HG02884 (cell line): Measurements from ENCODE around the gene P4HA2.

Experiments used
- ATAC-seq: cut with Tn5 transposase; IDR thresholded peaks from one replicate; pipeline ENCODE4 v1.9.1; 2021; ENCODE audit warnings: mild to moderate bottlenecking, moderate library complexity; ENCODE audit not compliant: unreplicated experiment

Gene P4HA2

DNA sequence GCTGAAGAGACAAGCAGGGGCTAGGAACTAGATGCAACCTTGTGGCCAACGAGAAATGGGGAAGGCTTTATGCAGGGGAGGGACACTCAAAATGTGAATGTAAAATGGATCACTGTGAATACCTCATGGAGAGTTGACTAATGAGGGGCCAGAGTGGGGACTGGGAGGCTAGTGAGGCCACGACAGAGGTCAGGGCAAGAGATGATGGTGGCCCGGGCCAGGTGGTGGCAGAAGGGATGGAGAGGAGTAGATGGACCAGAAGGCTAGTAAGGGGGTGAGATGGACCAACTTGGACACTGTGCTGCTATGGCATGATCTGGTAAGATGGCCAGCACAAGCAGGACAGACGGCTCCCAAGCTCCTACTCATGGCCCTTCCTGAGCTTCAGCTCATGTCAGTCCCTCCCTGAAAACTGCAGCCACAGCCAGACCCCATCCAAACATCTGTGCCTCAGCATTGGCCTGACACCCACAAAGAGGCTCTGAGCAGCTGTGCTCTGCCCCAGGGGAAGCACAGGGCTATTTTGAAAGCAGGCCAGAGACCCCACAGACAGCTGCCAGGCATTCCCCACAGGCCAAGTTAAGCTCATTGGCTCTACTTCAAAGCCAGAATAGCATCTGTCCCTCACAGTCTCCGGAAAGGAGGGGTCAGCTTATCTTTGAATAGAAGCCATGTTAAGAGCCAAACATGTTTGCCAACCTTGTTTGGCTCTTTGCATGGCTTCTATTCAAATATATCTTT is 22.1 kb downstream of the P4HA2 start:
- ATAC-seq: peak; percentile 46

DNA sequence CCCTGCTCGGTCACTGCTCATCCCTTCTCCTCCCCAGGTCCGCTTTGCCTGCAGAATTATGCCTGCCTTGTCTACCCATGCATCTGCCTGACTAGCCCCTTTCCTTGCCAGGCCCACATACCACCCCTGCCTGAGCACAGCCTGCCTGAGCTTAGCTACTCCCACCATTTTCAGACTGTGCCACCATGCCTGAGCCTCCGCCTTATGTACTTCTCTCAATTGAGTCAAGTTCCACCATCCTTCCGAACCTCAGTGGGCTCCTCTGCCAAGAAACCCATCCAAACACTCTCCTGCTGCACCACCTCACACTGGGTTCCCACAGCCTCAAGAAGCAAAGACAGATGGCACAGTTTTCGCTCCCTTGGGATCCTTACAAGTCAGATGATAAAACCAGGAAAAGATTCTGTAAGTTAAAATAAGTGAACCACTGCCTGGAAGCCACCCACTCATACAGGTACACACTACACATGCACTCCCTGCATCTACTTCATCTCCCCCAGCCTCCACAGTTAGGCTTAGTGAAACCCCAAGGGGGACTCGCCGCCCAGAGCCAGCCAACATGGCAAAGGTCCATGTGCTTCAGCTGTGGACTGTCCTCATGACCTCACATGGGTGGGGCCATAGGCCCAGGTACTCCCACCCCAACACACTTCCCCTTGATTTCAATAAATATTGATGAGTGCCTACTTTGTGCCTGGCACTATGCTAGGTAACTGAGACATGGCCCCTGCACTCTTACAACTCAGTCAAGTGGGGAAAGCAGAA is 23.1 kb downstream of the P4HA2 start:
- ATAC-seq: no peak

DNA sequence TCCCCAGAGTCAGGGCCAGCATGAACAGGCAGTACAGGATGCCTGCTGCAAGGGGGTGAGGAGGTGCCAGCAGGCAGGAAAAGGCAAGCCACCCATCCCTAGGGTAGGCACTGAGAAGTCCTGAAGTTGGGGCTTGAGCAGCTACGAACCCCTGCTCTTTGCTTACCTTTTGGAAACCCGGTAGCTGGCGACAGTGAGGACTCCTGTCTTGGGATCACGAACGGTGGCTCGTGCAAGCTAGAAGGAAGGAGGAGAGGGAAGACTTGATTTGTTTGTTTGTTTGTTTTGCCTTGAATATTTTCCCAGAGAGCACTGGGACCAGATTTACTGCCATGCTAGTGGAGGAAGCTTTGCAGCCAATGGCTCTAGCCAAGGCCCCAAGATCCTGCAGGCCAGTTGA is 23.7 kb downstream of the P4HA2 start:
- no peak for ATAC-seq

DNA sequence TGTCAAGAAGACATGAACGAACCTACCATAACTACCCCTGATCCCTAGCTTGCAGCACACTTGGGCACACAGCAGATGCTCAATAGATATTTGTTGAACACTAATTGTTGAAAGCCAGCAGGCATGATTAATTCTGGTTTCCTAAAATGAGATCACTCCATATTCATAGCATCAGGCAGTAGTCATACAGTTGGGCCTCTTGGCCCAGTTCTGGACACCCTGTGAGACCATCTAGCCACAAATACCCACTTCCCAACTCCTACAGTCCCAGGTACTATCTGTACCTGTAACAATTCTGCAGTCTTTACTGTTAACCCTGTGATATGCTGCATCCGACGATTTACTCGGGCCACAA is 24.2 kb downstream of the P4HA2 start:
- ATAC-seq: peak; percentile 31

DNA sequence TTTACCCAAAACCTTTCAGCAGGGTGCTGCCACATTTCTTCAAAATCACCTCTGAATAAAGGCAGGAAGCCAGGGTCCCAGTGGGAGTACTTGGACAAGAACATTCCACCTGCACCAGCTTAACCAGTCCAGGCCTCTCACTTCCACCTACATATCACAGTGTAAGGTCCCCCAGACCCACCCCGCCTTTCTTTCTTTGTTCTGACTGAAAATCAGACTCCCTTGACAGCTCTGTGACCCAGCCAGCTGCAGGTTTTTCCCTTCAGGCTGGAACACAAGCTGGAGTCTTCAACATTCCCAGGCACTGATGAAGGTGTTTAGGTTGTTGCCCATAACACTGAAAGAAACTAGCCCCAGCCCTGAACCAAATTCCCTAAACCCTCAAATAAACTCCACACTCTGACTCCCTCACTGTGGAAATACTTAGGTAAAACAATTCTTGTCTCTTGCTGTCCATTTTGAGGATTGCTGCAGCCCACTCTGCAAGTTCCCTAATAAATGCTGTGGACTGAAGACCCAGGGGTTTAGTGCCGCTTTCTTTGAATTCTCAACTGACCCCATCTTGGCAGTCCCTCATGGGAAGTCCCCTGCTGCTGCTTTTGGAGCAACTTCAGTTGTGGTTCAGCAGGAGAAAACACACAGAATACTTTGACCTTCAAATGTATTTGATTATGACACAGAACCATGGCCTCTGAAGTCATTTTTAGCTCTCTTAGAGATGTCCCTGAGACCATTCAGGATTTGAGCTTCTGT is 24.8 kb downstream of the P4HA2 start:
- peak; percentile 23 for ATAC-seq

DNA sequence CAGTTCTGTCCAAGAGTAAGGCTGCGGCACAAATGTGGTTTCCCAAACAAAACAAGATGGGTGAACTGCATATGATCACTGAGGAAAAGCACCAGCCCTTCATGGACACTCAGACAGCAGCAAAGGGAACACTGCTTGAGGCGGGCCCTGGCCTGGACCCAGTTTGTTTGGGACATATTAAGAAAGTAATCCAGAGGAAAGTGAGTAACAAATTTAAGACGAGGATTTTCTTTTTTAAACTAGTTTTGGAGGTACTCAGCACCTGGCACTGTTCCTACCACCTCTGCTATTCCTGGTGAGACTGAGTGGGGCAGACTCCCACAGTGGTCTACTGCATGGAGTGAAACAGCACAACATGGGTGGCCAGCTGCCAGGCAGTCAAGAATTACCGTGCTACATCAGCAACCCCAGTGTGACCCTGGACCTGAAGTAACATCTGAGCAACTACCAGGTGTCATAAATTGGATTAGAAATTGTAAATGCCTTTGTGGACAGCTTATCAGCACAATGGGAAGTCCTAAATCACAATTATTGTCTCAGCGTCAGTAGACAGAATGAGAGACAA is 28.5 kb downstream of the P4HA2 start:
- no peak for ATAC-seq

DNA sequence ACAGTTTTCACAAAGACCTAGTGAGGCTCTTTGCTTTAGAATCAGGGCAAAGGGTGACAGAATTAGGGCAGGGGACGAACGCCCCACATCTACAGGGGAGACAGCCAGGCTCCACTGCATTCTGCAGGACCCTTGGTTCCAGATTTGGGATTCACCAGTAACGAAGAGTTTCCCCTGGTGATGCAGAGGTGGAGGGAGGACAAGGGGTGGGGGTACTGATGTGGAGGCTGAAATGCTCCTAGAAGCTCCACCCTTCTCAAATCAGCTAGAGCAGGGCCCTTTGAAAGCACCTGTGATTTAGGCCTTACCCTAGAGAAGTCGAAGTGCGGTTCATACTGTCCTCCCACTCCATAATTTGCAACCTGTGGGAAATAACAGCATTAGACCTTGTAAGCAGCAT is 29.1 kb downstream of the P4HA2 start:
- no peak for ATAC-seq

DNA sequence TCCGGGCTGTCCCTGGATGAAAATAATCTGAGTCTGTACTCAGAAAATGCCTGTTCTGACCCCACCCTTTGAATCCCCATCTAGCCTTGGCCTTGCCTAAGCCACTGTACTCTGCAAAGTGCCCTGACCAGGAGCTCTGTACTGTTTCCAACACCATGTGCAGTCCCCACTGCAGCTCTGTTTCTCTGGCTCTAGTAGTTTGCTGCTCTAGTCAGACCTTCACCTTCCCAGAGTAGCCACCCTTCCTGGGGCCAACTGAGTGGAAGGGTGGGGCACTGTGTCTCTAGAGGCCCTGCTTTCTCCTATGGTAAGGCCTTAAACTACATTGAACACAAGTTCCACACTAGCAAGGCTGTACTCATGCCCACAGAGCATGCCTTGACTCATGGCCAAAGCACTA is 31.9 kb downstream of the P4HA2 start:
- ATAC-seq: no peak

DNA sequence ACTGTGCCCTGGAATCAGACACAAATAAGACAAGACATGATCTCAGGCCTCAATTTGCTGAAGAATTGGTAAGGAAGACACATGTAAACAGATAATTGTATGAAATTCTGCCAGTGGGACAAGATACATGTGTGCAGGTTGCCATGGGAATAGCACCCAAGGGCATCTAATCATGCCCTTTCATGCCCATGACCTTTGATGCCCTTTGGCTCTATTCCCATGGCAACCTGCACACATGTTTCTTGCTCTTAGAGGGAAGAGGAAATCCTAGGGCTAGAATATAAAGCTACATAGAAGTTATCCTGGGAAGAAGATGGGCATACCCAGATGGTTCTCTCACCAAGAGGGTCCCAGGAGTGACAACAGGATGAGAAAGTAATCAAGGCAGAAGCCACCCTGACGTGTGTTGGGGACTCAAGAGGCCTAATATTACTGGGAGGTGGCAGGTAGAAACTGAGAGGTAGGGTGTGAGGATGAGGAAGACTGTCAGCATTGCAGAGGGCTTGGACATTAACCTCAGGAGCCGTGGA is 34.4 kb downstream of the P4HA2 start:
- ATAC-seq: no peak

DNA sequence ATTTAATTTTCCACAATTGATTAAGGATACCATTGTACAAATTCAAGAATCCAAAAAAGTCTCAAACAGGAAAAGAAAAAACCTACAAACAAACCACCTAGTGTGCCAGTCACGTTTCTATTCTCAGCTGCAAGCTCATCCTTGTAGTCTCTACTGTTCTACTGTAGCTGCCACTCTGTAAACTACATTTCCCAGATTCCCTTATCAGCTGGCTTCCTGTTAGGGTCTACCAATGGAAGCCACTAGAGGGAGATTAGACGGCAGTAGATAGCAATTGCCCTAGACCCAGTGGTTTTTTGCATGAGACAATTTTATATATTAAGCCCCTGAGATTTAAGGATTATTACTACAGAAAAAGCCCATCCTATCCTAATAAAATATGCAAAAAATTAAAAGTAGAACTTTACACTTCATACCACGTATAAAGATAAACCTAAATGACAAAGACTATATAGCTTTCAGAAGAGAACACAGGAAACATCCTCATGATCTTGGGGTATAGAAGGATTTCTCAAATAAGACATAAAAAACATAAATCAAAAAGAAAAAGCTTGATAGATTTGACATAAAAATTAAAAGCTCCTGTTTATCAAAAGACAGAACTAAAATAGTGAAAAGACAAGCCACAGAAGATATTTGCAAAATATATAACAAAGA is 37.4 kb downstream of the P4HA2 start:
- peak; percentile 75 for ATAC-seq

DNA sequence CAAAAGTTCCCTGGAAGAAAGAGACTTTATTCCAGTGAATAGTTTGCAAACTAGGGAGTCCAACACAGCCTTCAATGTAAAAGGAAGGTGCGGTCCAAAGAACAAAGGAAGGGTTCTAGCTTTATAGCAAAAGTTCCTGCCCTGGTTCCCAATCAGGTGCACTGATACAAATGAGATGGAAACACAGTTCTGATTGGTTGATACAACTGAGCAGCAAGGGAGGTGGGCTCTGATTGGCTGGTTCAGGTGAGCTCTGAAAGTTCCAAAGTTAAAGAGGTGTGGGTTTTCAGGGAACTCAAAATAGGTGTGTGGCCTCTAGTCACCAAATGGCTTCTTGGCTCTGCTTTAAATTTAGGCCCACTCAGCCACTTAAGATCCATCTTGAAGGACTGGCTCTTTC is 43.1 kb downstream of the P4HA2 start:
- no peak for ATAC-seq

DNA sequence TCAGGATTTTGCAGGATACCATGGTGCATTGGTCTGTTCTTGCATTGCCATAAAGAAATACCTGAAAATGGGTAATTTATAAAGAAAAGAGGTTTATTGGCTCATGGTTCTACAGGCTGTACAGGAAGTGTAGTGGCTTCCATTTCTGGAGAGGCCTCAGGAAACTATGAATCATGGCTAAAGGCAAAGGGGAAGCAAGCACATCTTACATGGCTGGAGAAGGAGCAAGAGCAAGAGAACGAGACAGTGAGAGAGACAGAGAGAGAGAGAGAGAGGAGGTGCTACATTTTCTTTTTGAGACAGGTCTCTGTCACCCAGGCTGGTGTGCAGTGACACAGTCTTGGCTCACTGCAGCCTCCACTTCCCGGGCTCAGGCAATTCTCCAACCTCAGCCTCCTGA is 43.9 kb downstream of the P4HA2 start:
- no peak for ATAC-seq

DNA sequence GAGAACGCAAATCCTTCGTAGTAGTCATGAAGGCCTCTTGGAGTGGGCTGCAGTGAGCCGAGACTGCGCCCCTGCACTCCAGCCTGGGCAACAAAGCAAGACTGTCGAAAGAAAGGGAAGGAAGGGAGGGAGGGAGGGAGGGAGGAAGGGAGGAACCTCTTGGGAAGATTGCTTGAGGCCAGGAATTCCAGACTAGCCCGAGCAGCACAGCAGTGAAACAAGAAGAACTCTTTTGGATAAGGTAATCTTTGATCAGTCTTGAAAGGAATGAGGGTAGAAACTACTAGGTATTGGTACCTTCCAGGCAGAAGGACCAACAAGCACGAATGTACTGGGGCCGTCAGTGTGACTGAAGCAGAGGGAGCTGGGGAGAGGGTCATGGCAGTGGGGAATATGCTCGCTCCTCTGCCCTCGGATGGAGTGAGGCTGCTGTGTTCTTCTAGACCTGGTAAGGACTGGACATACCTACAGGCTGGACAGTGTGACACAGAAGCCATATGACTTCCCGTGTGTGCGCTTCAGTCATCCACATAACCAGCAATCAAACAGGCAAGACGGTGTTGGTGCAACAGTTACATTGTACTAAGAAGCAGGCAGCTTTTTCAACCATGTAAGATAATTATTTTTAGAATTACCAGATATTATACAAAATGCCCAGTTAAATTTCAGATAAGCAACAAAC is 45.2 kb downstream of the P4HA2 start:
- ATAC-seq: no peak

DNA sequence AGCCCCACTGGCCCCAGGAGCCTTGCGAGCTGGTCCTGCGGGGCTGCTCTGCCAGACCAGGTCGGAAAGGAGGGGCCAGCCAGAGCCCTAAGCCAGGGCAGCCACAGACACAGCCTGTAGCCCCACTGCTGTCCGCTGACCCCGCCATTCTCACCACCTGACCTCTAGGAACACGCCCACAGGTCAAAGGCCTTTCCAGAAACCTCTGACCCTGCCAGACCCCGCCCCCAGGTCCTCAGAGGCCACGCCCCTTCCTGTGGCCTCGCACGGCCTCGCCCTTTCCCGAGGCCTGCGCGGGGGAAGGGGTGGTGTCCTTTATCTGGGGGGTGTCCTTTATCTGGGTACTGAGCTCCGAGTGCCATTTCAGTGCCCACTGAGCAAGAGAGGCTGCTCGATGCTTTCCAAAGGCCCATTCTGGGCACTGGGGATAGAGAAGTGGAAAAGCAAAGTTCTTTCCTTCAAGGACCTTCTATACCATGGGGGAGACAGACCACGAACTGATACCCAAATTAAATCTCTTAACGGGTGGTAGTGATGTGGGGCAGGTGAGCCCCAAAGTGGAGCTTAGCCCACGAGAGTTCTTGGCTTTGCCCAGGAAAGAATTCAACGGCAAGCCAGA is 46.5 kb downstream of the P4HA2 start:
- no peak for ATAC-seq

DNA sequence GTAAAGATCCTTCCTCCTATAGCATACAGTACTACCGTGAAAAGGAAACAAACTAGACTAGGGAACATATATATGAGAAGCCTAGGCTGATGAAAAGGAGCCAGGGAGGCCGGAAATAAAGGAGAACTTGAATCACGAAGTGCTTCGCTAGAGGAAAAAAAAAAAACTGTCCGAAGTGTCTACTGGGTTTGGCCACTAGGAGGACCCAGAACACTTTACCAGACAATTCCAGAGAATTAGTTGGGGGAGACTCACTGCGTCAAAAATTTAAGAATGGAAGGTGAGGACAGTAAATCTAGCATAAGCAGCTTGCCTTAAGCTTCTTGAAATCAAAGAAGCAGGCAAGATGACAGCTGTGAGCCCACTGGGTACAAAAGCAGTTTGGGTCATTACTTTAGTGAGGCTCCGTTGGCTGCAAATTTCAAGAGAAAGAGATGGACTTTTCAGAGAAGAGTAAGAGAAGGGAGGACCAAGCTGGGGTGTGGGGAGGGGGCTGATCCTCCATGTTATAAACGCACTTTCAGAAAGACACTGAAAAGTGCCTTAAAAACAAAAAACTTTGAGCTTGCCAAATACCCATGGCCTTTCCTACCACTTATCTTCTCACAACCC is 47.4 kb downstream of the P4HA2 start:
- no peak for ATAC-seq

DNA sequence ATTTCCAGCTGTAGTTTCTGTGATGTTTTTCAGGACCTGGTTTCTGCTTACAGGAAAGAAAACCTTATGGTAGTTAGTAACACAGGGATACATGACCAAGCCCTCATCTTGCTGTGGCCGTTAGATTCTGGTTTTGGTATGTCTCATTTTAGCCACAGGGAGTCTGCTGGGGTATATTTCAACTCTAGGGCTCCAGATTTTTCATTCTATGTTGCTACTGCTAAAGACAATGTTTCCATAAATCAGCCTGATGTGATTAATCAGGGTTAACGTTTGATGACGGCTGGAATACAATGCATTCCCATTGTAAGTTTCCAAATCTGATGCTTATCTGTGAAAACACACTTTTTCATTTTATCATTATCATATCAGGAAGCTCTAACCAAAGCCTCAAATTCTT is 48.2 kb downstream of the P4HA2 start:
- no peak for ATAC-seq

DNA sequence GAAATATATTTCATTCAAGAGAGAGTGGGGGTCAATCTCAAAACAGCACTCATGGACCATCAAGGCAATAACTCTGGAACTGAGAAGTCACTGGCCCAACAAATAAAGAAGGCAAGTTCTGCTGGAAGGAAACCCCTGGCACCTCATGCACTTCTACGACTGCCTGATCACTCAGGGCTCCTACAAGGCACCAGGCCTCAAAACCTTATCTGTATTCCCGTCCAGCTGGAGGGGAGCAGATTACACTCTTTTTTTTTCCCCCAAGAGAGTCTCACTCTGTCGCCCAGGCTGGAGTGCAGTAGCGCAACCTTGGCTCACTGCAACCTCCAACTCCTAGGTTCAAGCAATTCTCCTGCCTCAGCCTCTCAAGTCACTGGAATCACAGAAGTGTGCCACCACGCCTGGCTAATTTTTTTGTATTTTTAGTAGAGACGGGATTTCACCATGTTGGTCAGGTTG is 49.9 kb downstream of the P4HA2 start:
- no peak for ATAC-seq

DNA sequence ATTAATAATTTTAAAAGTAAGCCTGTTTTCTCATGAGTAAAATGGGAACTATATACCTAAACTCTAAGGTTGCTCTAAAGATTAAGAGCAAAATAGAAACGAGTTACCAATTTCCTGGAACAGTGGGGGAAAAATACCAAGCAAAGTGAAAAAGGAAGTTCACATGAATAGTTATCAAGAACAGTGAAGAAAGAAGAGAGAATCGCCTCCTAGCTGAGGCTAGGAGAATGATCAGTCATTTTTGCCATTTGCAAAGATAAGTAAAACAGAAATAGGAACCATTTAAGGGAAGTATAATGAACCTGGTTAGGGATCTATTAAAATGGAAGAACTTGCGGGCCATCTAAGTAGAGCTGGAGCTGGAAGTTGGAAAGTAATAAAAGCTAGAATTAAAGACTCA is 50.7 kb downstream of the P4HA2 start:
- ATAC-seq: peak; percentile 54

DNA sequence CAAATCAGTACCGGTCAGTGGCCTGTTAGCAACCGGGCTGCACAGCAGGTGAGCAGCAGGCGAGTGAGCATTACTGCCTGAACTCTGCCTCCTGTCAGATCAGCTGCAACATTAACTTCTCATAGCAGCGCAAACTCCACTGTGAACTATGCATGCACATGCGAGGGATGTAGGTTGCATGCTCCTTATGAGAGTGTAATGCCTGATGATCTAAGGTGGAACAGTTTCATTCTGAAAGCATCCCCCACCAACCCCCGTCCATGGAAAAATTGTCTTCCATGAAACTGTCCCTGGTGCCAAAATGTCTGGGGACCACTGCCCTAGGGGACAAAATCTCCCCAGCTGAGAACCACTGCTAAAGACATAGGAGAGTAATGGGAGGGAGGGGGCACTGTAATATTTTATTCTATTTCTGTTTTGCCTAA is 51.1 kb downstream of the P4HA2 start:
- peak; percentile 25 for ATAC-seq
